T-helper 2 cell treated with Interferon-gamma antibody and Interleukin-4, amounts not matched to agents 5 μg/mL and 100 μg/mL, for 36 hours (primary cell): ENCODE results near the gene TNFRSF6B.
"Not testable (repeated sequence)": the region's sequence is repeated elsewhere in the genome, so short reads cannot be mapped to it uniquely, and the experiment has no call there.

Source experiments
- DNase-seq: peaks from one replicate; pipeline ENCODE4 v3.0.0; 2021; ENCODE audit warnings: low spot score
- H3K27ac Mint-ChIP-seq: one replicate; pipeline ENCODE4 v1.8.0; 2021; ENCODE audit warnings: mild to moderate bottlenecking, mixed read lengths
- H3K27me3 Mint-ChIP-seq: one replicate; pipeline ENCODE4 v1.8.0; 2021; ENCODE audit warnings: low read depth, mixed read lengths
- H3K36me3 Mint-ChIP-seq: one replicate; pipeline ENCODE4 v1.8.0; 2021; ENCODE audit warnings: low read depth, mixed read lengths
- H3K4me1 Mint-ChIP-seq: one replicate; pipeline ENCODE4 v1.8.0; 2021; ENCODE audit warnings: low read depth, mixed read lengths
- H3K4me3 Mint-ChIP-seq: one replicate; pipeline ENCODE4 v1.8.0; 2022; ENCODE audit warnings: mild to moderate bottlenecking, moderate library complexity, mixed read lengths
- H3K9me3 Mint-ChIP-seq: one replicate; pipeline ENCODE4 v1.8.0; 2021; ENCODE audit warnings: mixed read lengths

TNFRSF6B gene

GRCh38 chr20:63696628-63697356 lies at the start of gene TNFRSF6B:
TNFRSF6B (plus strand) TSS chr20:63696652; CDS start chr20:63696768, 116 bp downstream.
- DNase-seq, result no peak
- no peak within 1 kb of the TSS for H3K4me3 Mint-ChIP-seq
- H3K27me3 Mint-ChIP-seq, result peaks cover 2% of the 10 kb centered on the region
- H3K9me3 Mint-ChIP-seq, result no peaks in the 10 kb centered on the region
- peaks cover 9% of the 10 kb centered on the region for H3K36me3 Mint-ChIP-seq
- H3K4me1 Mint-ChIP-seq, result no peaks in the 10 kb centered on the region
- peak within 1 kb of the TSS; percentile 36 for H3K27ac Mint-ChIP-seq

GRCh38 chr20:63648190-63648589 lies 48.3 kb upstream of the TNFRSF6B start:
- H3K27me3 Mint-ChIP-seq, result peaks cover 14% of the 10 kb centered on the region
- peaks cover 4% of the 10 kb centered on the region for H3K4me1 Mint-ChIP-seq
- H3K4me3 Mint-ChIP-seq, result no peak overlapping the region
- no peaks in the 10 kb centered on the region for H3K36me3 Mint-ChIP-seq
- no peaks in the 10 kb centered on the region for H3K9me3 Mint-ChIP-seq
- DNase-seq, result no peak
- no peak overlapping the region for H3K27ac Mint-ChIP-seq

- Mint-ChIP-seq H3K4me1 (peaks cover 7% of the 10 kb centered on the region), H3K27ac (no peak overlapping the region), H3K4me3 (no peak overlapping the region), H3K27me3 (peaks cover 16% of the 10 kb centered on the region), H3K9me3 (no peaks in the 10 kb centered on the region), H3K36me3 (no peaks in the 10 kb centered on the region)
- DNase-seq, result no peak
Observed at GRCh38 chr20:63648895-63649589, 47.4 kb upstream of the TNFRSF6B start.

- not testable (repeated sequence) for H3K9me3 Mint-ChIP-seq, H3K27ac Mint-ChIP-seq, DNase-seq, H3K4me3 Mint-ChIP-seq, H3K36me3 Mint-ChIP-seq
- Mint-ChIP-seq H3K27me3 (peaks cover 20% of the 10 kb centered on the region), H3K4me1 (peaks cover 14% of the 10 kb centered on the region)
Observed at GRCh38 chr20:63650486-63650885, 46.0 kb upstream of the TNFRSF6B start.

GRCh38 chr20:63651942-63652191 lies 44.6 kb upstream of the TNFRSF6B start:
- peaks cover 17% of the 10 kb centered on the region for H3K27me3 Mint-ChIP-seq
- no peak for DNase-seq
- H3K9me3 Mint-ChIP-seq, result no peaks in the 10 kb centered on the region
- H3K36me3 Mint-ChIP-seq, result no peaks in the 10 kb centered on the region
- peak overlapping the region; percentile 74 for H3K4me3 Mint-ChIP-seq
- H3K4me1 Mint-ChIP-seq, result peaks cover 14% of the 10 kb centered on the region
- no peak overlapping the region for H3K27ac Mint-ChIP-seq

GRCh38 chr20:63652192-63652980 lies 44.1 kb upstream of the TNFRSF6B start:
- H3K4me3 Mint-ChIP-seq, result no peak overlapping the region
- H3K36me3 Mint-ChIP-seq, result no peaks in the 10 kb centered on the region
- peaks cover 17% of the 10 kb centered on the region for H3K27me3 Mint-ChIP-seq
- H3K4me1 Mint-ChIP-seq, result peaks cover 14% of the 10 kb centered on the region
- no peak for DNase-seq
- no peak overlapping the region for H3K27ac Mint-ChIP-seq
- H3K9me3 Mint-ChIP-seq, result no peaks in the 10 kb centered on the region

- Mint-ChIP-seq H3K4me3 (peak within 1 kb of the TSS; percentile 77), H3K27ac (peak within 1 kb of the TSS; percentile 8), H3K9me3 (no peaks in the 10 kb centered on the region), H3K36me3 (peaks cover 2% of the 10 kb centered on the region), H3K27me3 (peaks cover 17% of the 10 kb centered on the region), H3K4me1 (peaks cover 16% of the 10 kb centered on the region)
- DNase-seq, result peak; percentile 81
Observed at GRCh38 chr20:63653041-63653973, 43.1 kb upstream of the TNFRSF6B start, which contains the start of gene STMN3. STMN3 (minus strand) TSS chr20:63653424; CDS start chr20:63653345, 79 bp downstream.

GRCh38 chr20:63653974-63654668 lies 42.3 kb upstream of the TNFRSF6B start:
- H3K27me3 Mint-ChIP-seq, result peaks cover 17% of the 10 kb centered on the region
- H3K27ac Mint-ChIP-seq, result peak overlapping the region; percentile 8
- H3K9me3 Mint-ChIP-seq, result no peaks in the 10 kb centered on the region
- peak overlapping the region; percentile 77 for H3K4me3 Mint-ChIP-seq
- H3K4me1 Mint-ChIP-seq, result peaks cover 19% of the 10 kb centered on the region
- peaks cover 4% of the 10 kb centered on the region for H3K36me3 Mint-ChIP-seq
- DNase-seq, result no peak

- no peak overlapping the region for H3K4me3 Mint-ChIP-seq
- no peak overlapping the region for H3K27ac Mint-ChIP-seq
- no peaks in the 10 kb centered on the region for H3K9me3 Mint-ChIP-seq
- H3K4me1 Mint-ChIP-seq, result peaks cover 26% of the 10 kb centered on the region
- H3K36me3 Mint-ChIP-seq, result peaks cover 4% of the 10 kb centered on the region
- no peak for DNase-seq
- peaks cover 17% of the 10 kb centered on the region for H3K27me3 Mint-ChIP-seq
Observed at GRCh38 chr20:63655249-63655648, 41.2 kb upstream of the TNFRSF6B start.

GRCh38 chr20:63656451-63656850 lies 40.0 kb upstream of the TNFRSF6B start:
- Mint-ChIP-seq H3K36me3 (peaks cover 4% of the 10 kb centered on the region), H3K27ac (no peak overlapping the region), H3K9me3 (no peaks in the 10 kb centered on the region), H3K4me1 (peaks cover 25% of the 10 kb centered on the region), H3K4me3 (peak overlapping the region; percentile 96), H3K27me3 (peaks cover 11% of the 10 kb centered on the region)
- DNase-seq, result no peak

GRCh38 chr20:63657260-63657936 lies 39.1 kb upstream of the TNFRSF6B start:
- Mint-ChIP-seq H3K36me3 (peaks cover 9% of the 10 kb centered on the region), H3K9me3 (no peaks in the 10 kb centered on the region), H3K4me1 (peaks cover 22% of the 10 kb centered on the region), H3K4me3 (peak overlapping the region; percentile 96), H3K27me3 (peaks cover 8% of the 10 kb centered on the region), H3K27ac (peak overlapping the region; percentile 87)
- no peak for DNase-seq

GRCh38 chr20:63657937-63658748 lies 38.3 kb upstream of the TNFRSF6B start, which contains the start of gene RTEL1:
RTEL1 (plus strand) TSS chr20:63658312; CDS start chr20:63659403, 1,091 bp downstream.
- peaks cover 8% of the 10 kb centered on the region for H3K27me3 Mint-ChIP-seq
- peak within 1 kb of the TSS; percentile 96 for H3K4me3 Mint-ChIP-seq
- H3K9me3 Mint-ChIP-seq, result no peaks in the 10 kb centered on the region

More at GRCh38 chr20:63657937-63658748, 38.3 kb upstream of the TNFRSF6B start, which contains the start of gene RTEL1:
- Mint-ChIP-seq H3K36me3 (peaks cover 10% of the 10 kb centered on the region), H3K4me1 (peaks cover 22% of the 10 kb centered on the region), H3K27ac (peak within 1 kb of the TSS; percentile 87)
- DNase-seq, result peak; percentile 88
